Inferior parietal cortex (tissue), 1 donor: ENCODE data around the gene CTIF.

Experiments
- DNase-seq: peaks from one replicate; pipeline ENCODE4 v3.0.0-alpha.2; 2016; ENCODE audit errors: extremely low spot score

Gene CTIF

DNA sequence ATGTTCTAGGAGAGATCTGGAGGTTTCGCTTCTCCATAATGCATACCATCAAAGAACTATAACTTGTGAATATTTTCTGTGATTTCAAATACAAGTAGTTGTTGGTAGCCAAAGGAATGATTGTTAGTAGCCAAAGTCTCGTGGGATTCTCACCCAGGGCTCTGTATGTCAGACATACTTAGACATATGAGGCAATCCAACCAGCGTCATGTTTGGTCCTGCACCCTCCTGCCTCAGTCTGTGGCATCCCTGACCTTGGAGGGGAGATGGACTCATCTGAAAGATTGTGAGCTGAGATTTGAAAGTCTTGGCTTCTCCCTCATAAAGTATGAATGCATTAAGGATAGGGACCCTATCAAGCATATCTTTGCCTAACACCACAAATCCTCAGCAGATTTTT lies 81.2 kb downstream of the CTIF start:
- no peak for DNase-seq

DNA sequence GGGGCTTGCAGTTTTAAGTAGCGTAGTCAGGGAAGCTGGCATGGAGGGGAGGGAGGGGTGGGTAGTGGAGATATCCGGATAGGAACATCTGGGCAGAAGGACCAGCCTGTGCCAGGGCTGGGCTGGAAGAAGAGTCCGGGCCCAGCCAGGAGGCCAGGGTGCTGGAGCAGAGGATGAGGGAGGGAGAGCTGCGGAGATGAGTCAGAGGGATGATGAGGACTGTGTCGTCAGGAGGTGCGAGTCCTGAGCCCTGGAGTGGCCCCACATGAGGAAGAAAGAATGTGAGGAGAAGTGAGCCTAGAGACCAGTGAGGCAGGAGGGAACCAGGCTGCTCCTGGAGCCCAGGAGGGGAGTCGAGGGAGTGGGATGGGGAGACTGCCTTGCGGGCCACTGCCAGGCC lies 82.4 kb downstream of the CTIF start:
- DNase-seq: no peak

DNA sequence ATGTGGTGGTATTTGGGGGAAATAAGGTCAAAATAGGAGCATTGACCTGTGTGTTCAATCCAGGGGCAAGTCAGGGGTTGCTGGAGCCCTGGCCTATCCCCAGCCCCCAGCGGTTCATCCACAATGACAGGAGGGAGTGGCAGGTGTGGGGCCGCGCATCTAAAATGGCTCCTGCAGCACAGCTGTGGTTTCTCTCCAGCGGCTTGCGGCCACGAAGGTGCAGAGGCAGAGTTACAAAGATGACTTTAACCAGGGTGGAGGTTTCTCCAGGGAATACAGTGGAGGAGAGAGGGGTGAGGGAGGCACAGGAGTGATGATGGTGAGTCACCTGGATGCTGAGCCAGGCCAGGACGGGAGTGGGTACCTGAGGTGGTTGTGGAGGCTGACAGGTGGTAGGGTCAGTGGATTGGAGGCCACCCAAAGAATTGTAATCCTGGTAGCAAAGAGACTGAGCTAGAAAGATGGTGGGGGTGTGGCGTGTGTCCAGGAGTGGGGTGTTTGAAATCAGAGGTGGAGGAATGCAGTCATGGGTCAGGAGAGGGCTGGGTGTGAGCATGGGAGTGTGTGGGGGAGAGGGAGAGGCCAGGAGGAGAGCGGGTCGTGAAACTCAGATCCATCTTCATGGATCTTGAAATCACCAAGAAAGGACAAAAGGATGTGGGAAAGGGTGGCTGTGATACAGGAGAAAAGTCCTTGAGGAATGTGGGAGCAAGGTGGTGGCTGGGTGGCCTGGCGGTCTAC lies 83.2 kb downstream of the CTIF start:
- DNase-seq: no peak

DNA sequence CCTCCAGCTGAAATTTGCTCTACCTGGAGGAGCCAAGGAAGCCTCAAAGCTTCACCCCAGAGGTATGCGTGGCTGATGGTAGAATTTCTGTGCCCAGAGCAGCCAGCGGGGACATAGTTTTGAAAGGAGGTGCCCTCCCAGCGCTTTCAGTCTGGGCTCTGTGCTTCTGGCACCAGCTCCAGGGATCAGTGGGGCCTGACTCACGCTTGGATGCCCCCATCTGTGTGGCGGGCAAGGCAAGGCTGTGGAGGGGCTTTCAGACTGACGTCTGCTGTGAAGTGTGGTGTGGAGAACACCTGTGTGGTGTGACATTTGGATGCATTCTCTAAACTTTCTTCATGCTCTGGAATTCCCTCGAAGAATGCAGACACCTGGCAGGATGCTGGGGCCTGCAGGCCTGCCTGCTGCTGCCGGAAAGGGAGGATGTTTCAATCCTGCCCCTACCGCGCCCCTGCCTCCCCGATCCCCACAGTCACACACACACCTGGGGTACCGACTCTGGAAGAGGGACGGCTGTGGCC lies 84.1 kb downstream of the CTIF start:
- DNase-seq: no peak

DNA sequence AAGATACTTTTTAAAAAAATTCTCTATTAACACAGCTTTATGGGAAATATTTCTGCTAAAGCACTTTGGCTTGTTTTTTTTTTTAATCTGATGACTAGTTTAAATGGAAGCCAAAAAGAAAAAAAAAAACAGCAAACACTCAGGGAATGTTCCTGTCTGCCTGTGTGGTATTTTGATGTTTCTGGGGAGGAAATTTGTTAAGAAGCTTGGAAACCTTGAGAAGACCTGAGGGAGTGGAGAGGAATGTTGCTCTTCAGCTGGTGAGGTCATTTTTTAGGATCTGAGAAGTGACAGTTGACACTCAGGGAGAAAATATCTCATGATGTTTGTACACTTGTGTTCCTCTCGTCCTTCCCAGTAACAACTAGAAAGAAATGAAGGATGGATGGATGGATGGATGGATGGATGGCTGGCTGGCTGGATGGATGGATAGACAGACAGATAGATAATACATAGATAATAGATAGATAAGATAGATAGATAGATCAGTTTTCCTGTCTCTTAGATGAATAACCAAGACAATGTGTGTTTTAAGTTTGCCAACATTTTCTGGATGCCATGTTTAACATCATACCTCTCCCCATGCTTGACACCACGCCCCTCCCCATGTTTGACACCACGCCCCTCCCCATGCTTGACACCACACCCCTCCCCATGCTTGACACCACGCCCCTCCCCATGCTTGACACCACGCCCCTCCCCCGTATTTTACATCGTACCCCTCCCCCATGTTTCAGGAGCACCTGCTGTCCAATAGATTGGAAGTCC lies 84.8 kb downstream of the CTIF start:
- DNase-seq: no peak

DNA sequence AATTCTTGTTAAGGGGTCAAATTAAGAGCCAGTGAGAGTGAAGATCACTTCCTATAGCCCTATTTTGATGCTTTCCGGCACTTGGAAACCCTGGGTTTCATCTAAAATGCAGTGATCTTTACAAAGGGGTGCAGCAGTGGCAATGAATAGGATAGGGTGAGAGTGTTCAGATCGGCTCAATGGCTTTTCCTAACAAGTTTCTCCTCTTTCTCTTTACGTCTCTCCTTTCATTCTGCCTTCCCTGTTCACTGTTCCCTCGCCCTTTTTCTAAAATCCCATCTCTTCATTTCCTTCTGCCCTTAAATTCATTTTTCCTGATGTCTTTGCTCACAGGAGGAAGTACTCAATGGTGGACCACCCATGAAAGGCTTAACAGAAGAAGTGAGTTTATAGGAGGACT lies 86.0 kb downstream of the CTIF start:
- no peak for DNase-seq

DNA sequence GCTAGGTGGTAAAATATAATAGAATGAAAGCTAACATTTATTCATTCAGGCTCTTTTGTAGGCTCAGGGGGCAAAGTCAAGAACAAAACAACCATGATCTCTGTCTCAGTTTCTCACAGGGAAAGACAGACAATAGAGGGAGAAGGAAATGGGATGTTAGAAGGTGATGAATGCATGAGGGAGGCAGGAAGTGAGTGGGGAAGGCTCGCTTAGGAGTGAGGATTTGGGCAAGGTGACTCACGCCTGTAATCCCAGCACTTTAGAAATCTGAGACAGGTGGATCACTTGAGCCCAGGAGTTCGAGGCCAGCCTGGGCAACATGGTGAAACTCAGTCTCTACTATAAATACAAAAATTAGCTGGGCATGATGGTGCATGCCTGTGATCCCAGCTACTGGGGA lies 88.4 kb downstream of the CTIF start:
- DNase-seq: no peak

DNA sequence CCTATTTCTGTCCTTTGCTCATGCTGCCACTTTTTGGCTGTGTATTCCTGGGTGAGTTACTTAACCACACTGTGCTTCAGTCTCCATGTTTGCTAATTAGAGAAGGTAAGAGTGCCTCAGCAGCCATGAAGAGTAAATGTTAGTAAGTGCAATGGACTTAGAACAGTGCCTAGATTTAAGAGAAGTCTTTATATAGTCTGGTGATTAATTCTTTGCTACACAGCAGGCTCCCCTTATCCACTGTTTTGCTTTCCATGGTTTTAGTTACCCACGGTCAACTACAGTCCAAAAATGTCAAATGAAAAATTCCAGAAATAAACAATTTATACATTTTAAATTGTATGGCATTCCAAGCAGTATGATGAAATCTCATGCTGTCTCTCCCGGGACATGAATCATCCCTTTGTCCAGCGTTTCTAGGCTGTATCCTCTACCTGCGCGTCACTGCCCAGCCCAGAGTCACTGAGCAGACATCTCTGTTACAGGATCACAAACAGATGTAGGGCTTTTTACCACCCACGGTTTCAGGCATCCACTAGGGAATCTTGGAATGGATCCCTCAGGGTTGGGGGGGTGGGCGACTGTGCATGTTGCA lies 91.0 kb downstream of the CTIF start:
- no peak for DNase-seq

DNA sequence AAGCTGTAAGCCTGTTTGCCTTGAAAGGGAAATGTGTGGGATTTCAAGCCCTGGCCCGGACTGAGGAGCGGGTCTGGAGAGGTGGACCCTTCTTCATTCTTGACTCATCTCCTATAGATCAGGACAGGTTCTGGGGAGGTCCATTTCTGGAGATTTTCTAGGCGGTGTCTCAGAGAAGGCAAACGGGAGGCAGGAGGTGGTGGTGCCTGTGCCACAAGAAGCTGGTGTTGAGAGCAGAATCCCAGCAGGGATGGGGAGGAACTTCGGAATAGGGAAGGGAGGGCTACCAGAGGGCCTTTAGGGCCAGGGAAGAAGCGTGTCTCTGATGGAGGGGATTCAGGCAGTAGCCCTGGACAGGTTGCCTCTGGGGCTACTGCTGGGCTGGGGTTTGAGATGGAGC lies 93.0 kb downstream of the CTIF start:
- no peak for DNase-seq

DNA sequence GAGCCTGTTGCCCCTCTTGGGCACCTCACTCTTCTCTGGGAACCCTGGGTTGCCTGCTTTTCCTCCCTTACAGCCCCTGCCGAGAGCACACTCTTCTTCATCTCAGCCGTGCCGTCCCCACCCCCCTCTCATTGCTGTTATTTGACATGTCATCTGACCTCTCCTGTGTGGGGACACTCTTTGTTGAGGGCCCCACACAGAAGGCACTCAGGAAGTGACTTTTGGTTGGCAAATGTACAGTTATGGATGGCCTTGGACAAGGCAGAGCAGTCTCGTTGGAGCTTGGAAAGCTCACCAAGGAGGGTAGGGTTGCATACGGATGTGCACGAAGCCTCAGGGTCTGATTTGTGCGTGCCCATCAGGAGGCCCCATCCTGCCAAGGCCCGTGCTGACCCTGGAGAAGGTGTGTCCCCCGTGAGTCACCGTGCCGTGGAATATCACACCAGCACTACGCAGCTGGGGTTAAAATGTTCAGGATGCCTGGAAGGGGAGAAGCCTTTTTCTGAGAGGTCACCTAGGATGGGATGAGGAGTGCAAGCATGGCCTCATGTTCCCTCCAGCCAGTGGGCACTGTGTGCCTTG lies 93.9 kb downstream of the CTIF start:
- DNase-seq: no peak

DNA sequence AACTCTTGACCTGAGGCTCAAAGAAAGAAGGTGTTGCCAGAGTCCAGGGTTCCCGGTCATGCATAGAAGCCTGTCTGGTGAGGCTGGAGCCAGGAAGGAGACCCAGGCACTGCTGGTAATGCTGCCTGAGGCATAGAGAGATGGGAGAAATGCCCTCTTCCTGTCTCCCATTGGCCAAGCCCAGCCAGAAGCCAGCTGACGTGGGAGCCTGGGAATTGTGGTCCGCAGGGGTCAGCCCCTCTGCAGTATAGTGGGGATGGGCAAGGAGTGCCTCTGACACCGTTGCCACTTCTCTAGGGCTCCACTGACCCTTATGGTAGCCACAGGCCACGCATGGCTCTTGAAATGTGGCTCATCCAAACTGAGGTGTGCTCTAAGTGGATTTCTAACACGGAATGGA lies 95.7 kb downstream of the CTIF start:
- no peak for DNase-seq

DNA sequence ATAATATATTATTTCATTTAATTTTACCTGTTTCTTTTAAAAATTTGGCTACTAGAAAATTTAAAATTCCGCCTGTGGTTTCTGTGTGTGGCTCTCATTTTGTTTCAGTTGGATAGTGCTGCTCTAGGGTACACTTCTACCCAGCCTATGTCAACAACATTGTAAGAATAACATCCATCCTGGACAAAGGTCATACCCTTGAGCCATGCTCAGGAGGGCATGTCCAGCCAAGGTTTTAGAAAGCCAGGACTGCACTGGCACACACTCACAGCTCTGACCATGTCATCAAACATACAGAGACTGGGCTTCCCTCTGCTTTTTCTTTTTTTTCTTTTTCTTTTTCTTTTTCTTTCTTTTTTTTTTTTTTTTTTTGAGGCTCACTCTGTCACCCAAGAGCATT lies 96.1 kb downstream of the CTIF start:
- no peak for DNase-seq

DNA sequence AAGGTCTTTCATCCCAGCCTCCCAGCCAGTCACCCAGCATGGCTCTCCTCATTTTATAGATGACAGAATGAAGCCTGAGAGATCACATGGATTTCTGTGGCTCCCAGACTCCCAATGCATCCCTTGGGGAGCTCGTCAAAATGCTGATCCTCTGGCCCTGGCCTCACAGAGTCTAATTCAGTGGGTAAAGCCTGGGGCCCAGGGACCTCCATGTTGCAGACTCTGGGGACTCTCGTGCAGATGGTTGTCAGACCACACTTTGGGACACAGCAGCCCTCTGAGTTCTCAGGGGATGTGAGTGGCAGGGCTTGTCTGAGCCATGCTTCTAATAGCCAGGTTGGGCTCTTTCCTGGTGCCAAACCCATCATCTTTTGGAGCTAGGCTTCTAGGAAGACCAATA lies 97.0 kb downstream of the CTIF start:
- no peak for DNase-seq

DNA sequence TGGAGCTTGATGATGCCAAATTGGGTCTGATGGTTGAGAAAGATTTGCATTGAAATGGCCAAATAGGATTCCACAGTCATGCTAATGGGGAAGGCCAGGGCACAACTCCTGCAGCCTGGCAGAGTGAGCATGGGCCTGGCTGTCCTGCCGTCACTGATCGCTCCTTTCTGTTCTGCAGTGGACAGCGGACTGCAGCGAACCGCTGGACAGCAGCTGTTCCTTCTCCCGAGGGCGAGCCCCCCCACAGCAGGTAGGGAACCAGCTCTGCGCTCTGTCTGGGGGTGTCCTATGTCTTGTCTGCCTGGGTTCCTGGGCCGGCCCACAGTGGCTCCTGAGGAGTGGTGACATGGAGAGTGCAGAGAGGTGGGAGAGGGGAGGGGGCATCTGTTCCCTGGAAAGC lies 97.6 kb downstream of the CTIF start:
- no peak for DNase-seq

DNA sequence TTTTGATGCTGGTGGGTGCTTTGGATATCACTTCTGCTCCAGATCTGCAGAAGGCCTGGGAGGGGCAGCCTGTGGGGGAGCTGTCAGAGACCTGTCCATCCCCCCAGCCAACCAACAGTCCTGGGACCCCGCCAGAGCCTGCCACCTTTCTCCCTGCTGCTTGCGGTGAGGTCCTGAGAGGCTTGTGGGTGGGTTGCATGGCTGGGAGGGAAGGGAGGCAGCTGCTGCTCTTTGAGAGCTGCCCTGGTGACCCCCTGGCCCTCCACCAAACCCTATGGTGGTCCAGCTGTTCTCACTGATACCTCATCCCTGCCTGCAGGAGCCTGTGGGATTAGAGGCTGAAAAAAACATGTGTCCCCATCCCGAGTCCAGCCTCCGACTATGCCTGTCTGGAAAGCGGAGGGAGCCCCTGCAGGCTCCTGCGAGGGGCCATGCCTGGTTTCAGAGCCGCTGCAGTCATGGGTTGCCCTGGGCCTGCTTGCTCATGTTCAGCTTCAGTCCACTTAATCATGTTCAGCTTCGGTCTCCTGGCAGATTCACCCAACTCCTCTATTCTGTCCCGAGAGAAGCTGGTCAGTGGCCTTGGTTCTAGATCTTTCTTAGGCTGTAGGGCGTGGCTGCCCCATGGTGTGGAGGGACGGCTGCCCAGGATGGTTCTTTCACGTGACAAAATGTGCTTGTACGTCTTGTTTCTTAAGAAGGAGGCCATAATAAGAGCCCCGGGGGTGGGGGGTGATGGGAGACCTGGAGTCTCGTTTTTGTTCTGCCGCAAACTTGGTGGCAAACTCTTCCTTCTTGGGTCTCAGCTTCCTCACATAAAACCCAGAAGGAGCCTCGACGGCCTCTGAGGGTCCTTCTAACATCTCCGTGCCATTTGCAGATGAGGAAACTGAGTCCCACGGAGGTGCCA lies 98.5 kb downstream of the CTIF start:
- no peak for DNase-seq

DNA sequence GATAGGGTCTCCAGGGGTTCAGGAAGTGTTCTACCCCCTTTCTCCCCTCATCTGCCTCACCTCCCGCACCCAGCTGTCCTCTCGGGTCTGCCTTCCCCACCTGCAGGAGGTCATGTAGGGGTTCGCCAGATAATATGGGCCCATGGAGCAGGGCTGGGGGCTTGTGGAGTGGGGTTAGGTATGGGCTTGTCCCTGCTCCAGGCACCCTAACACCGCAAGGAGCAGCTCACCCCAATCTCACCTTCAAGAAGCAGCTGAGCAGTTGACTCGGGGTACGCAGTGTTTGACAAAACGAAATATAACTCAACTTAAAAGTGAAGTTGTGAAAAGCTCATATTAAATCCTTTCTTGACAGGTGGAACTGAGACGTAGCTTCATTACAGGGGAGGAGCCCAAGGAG lies 99.6 kb downstream of the CTIF start:
- no peak for DNase-seq

DNA sequence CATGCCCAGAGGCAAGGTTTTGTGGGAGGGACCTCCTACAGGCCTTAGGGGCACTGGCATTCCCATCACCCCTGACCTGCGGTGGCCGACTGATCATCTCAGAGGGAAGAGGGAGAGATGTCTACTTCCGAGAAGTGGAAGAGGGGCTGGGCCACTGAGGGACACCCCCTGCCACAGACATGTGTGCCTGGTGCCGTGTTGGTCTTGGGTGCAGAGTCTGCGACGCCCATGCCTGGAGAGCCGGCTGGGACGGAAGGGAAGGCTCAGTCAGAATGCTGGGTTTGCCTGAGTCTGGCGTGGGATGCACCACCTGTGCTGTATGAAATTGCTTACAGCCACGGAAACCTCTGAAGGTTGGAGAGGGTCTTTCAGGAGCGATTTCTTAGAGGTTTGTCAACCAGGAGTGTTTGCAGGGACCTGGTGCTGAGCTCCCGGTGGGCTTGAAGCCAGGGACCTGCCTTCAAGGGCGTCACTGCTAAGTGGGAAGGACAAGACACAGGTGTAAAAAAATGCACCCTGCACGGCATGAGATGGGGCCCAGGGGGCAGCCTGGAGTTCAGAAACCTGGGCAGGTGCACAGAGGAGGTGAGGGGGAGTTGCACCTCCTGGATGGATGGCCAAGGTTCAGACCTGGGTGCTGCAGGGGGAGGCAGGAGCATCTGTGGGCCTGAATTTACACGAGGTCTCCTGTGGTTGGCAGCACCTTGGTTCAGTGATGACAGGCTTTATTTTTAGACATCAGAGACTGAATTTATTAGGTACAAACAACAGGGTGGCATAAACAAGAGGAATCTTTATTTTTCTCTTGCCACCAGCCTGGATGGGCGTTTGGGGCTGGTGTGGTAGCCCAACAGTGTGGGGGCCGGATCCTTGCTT lies 100.3 kb downstream of the CTIF start:
- DNase-seq: no peak

DNA sequence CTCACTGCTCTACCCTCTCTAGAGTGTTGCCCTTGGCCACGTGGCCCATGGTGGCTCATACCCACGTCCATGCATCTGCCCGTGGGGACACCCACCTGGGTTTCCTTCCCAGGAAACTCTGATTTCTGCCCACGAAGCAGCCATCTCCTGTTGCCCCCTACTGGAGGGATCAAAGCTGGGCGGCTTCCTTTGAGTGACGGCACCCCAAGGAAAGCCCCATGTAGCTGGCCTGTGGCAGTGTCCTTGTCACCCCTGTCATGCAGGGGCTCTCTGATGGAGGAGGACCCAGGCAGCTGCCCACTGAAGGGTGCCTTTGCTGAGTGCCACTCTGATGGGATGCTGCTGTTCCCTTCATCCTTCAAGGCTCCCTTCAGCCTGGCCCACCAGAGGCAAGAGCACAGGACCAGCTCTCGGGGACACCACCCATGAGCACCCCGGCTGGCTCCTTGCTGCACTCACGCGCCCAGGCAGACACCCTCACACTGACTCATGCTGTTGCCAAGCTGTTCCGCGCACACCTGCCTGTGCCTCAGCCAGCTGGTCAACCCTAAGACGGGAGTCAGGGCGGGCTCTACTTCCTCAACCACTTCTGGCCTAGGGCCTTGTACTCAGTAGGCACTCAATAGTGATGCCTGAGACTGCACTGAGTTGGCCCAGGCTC lies 101.1 kb downstream of the CTIF start:
- DNase-seq: no peak

DNA sequence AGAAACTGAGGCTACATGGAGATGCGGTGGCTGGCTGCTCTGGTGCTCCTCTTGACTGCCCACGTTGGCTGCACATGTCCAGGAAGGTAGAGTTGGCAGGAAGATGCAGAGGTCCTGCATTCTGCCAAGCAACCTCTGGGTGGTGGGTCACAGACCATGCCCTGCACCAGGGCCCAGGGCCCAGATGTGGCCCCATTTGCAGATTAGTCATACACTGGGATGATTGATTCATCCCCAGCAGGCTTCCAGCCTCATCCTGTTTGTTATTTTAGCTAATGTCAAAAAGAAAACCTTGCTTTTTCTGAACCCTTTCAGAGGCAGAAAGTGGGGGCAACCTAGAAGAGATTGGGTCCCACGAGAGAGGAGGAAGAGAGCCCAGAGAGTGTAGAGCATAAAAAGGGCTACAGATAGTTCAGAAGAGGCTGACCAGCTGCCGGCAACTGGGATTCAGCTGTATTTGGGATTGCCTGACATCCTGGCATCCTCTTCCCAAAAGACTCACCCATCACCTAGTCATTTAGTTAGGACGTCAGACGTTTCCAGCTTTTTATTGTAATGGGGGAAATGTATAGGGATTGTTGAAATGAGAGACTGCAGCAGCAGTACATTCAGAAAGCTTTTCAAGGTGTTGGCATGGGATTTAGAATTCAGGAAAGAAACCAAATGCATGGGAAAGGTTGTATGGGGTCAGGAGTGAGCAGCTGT lies 101.9 kb downstream of the CTIF start:
- no peak for DNase-seq
